Measurements from ENCODE around the gene CFAP73.
A peak's percentile ranks its signal among the peaks of the same experiment; 100 is the strongest.

CFAP73 gene

GRCh38 chr12:113195598-113195997 lies 46.1 kb downstream of the CFAP73 start:
- no peak for TF ChIP-seq CTCF (IDR thresholded peaks at IDR 0.05; ENCODE audit: control insufficient read depth, insufficient read depth, low read depth, low read length, missing control alignments)
- no peak overlapping the region for H3K4me3 ChIP-seq (ENCODE audit: control insufficient read depth, low read depth, low read length)
- DNase-seq (ENCODE audit: low read depth), result no peak

GRCh38 chr12:113196582-113196981 lies 47.1 kb downstream of the CFAP73 start:
- DNase-seq (ENCODE audit: low read depth), result no peak
- no peak for TF ChIP-seq CTCF (IDR thresholded peaks at IDR 0.05; ENCODE audit: control insufficient read depth, insufficient read depth, low read depth, low read length, missing control alignments)
- H3K4me3 ChIP-seq (ENCODE audit: control insufficient read depth, low read depth, low read length), result no peak overlapping the region

- TF ChIP-seq CTCF (IDR thresholded peaks at IDR 0.05; ENCODE audit: control insufficient read depth, insufficient read depth, low read depth, low read length, missing control alignments), result peak; percentile 87
- H3K4me3 ChIP-seq (ENCODE audit: control insufficient read depth, low read depth, low read length), result no peak overlapping the region
- no peak for DNase-seq (ENCODE audit: low read depth)
Observed at GRCh38 chr12:113196990-113197389, 47.5 kb downstream of the CFAP73 start.

GRCh38 chr12:113197518-113198077 lies 48.1 kb downstream of the CFAP73 start:
- no peak for DNase-seq (ENCODE audit: low read depth)
- no peak overlapping the region for H3K4me3 ChIP-seq (ENCODE audit: control insufficient read depth, low read depth, low read length)

GRCh38 chr12:113198296-113198695 lies 48.8 kb downstream of the CFAP73 start:
- DNase-seq (ENCODE audit: low read depth), result no peak
- no peak overlapping the region for H3K4me3 ChIP-seq (ENCODE audit: control insufficient read depth, low read depth, low read length)
- no peak for TF ChIP-seq CTCF (IDR thresholded peaks at IDR 0.05; ENCODE audit: control insufficient read depth, insufficient read depth, low read depth, low read length, missing control alignments)

More at GRCh38 chr12:113197518-113198077, 48.1 kb downstream of the CFAP73 start:
- TF ChIP-seq CTCF (IDR thresholded peaks at IDR 0.05; ENCODE audit: control insufficient read depth, insufficient read depth, low read depth, low read length, missing control alignments), result no peak

GRCh38 chr12:113200021-113200797 lies 50.7 kb downstream of the CFAP73 start:
- DNase-seq (ENCODE audit: low read depth), result no peak
- no peak overlapping the region for H3K4me3 ChIP-seq (ENCODE audit: control insufficient read depth, low read depth, low read length)
- no peak for TF ChIP-seq CTCF (IDR thresholded peaks at IDR 0.05; ENCODE audit: control insufficient read depth, insufficient read depth, low read depth, low read length, missing control alignments)

Measured in AG09309 (cell line).